H1 (cell line): Measurements from ENCODE around the gene MAB21L3. TPM values are rescaled to one million over a fixed set of nuclear protein-coding genes. Genes with fewer than 3 reads are reported as not detected.

Source experiments
- ASH2L ChIP-seq: fragments of 200-600, 300-600 bp; sonication (generic); IDR thresholded peaks from one replicate; pipeline ENCODE4 v1.7.1; 2017; ENCODE audit warnings: low read length
- BRCA1 ChIP-seq: IDR thresholded peaks from 2 replicates; pipeline ENCODE4 v1.6.1; 2012; ENCODE audit warnings: low read depth, low read length, improper control_type of control experiment
- CBX5 ChIP-seq: fragments of 300-800, 300-1000 bp; sonication (generic); IDR thresholded peaks from 2 replicates; pipeline ENCODE4 v1.7.1; 2016; ENCODE audit warnings: antibody characterized with exemption, low read length, low read depth
- CHD1 ChIP-seq: IDR thresholded peaks from 2 replicates; pipeline ENCODE4 v1.6.1; 2012; ENCODE audit warnings: low read depth, low read length, improper control_type of control experiment
- CHD7 ChIP-seq: fragments of 300-600 bp; sonication (generic); IDR thresholded peaks from 2 replicates; pipeline ENCODE4 v1.7.1; 2012; ENCODE audit warnings: low read length, moderate library complexity, mild to moderate bottlenecking, inconsistent platforms; ENCODE audit not compliant: insufficient replicate concordance
- EGR1 ChIP-seq: IDR thresholded peaks from 2 replicates; pipeline ENCODE4 v1.6.1; 2011; ENCODE audit warnings: low read depth, low read length, borderline replicate concordance
- EZH2 ChIP-seq: fragments of 200-600 bp; sonication (generic); IDR thresholded peaks from 2 replicates; pipeline ENCODE4 v1.7.1; 2012; ENCODE audit warnings: low read depth, mild to moderate bottlenecking, moderate library complexity, low read length, inconsistent platforms; ENCODE audit not compliant: severe bottlenecking
- KDM1A ChIP-seq: fragments of 200-600, 300-600 bp; sonication (generic); IDR thresholded peaks from 2 replicates; pipeline ENCODE4 v1.7.1; 2016; ENCODE audit warnings: mild to moderate bottlenecking, low read length, borderline replicate concordance
- PHF8 ChIP-seq: fragments of 200-600 bp; sonication (generic); conservative IDR thresholded peaks from 2 replicates; pipeline ENCODE4 v1.7.1; 2012; ENCODE audit warnings: low read depth, mild to moderate bottlenecking, inconsistent platforms, low read length, moderate library complexity
- RXRA ChIP-seq: IDR thresholded peaks from 2 replicates; pipeline ENCODE4 v1.6.1; 2011; ENCODE audit warnings: low read depth, mild to moderate bottlenecking, low read length, moderate library complexity; ENCODE audit not compliant: insufficient read depth
- SP4 ChIP-seq: IDR thresholded peaks from 2 replicates; pipeline ENCODE4 v1.6.1; 2012; ENCODE audit warnings: low read length, inconsistent platforms
- TBP ChIP-seq: IDR thresholded peaks from 2 replicates; pipeline ENCODE4 v1.6.1; 2011; ENCODE audit warnings: low read depth, low read length, improper control_type of control experiment
- YY1 ChIP-seq: IDR thresholded peaks from 2 replicates; pipeline ENCODE4 v1.6.1; 2011; ENCODE audit warnings: low read depth, mild to moderate bottlenecking, low read length
- polyA plus RNA-seq, 7 experiments: library from polyadenylated mRNA; depleted of rRNA in 3 of 7; stranded (reverse) in 5 of 7; unstranded in 2 of 7; fragments of >200 nt in 5 of 7; fragments of 200-250 nt in 2 of 7; gene quantifications; 1 replicate in 5 of 7; 2 replicates in 1 of 7; 4 replicates in 1 of 7; pipeline versions ENCODE4 v1.2.1 to v1.2.3, GENCODE V29; 2011 to 2013; ENCODE audit warnings: missing spikeins in 2 of 7, mixed read lengths in 2 of 7
- total RNA-seq: library from RNA; stranded (reverse); fragmentation: NEBNext Ultra II Directional; extraction: Animal tissue kit (Norgen Biotek cat#: 25700); gene quantifications from 2 replicates; pipeline ENCODE4 v1.2.1, GENCODE V29; 2021

Gene MAB21L3
- total and polyA plus RNA-seq, 2 of the 8 experiments (the other 6 are each of a cell fraction or from before 2014, with no cell fraction given), result not detected

GRCh38 chr1:116076831-116077230, 34.4 kb upstream of the MAB21L3 start (continued):
- TF ChIP-seq CHD7 (no peak), CBX5 (no peak), RXRA (no peak), ASH2L (no peak), EGR1 (no peak), PHF8 (no peak), CHD1 (no peak), KDM1A (no peak), SP4 (no peak), EZH2 (no peak), TBP (no peak), BRCA1 (no peak), YY1 (no peak)
